Effector memory CD8-positive, alpha-beta T cell (primary cell): ENCODE results near the gene RBMX.
A peak's percentile ranks its signal among the peaks of the same experiment; 100 is the strongest.
"Not testable (repeated sequence)": the region's sequence is repeated elsewhere in the genome, so short reads cannot be mapped to it uniquely, and the experiment has no call there.

Experiments
- ATAC-seq: fragments of 150-1000 bp; cut with Tn5 transposase; replicated peaks from 2 replicates; pipeline ENCODE4 v1.10.0; 2021; ENCODE audit warnings: mild to moderate bottlenecking, moderate library complexity
- DNase-seq, 3 experiments: peaks; one replicate each; pipeline ENCODE4 v3.0.0; 2021
- H3K27ac Mint-ChIP-seq, 2 donors: one replicate each; pipeline ENCODE4 v1.8.0; 2022; ENCODE audit warnings: mild to moderate bottlenecking in 2 of 2, mixed read lengths in 2 of 2, moderate library complexity in 2 of 2
- H3K27me3 Mint-ChIP-seq, 2 donors: one replicate each; pipeline ENCODE4 v1.8.0; 2022; ENCODE audit warnings: mixed read lengths in 2 of 2
- H3K36me3 Mint-ChIP-seq: one replicate; pipeline ENCODE4 v1.8.0; 2022; ENCODE audit warnings: mild to moderate bottlenecking, moderate library complexity, mixed read lengths; ENCODE audit not compliant: insufficient read depth
- H3K4me1 Mint-ChIP-seq, 2 donors: one replicate each; pipeline ENCODE4 v1.8.0; 2022; ENCODE audit warnings: low read depth in 2 of 2, mixed read lengths in 2 of 2
- H3K4me3 Mint-ChIP-seq, 2 donors: one replicate each; pipeline ENCODE4 v1.8.0; 2022; ENCODE audit warnings: mild to moderate bottlenecking in 2 of 2, mixed read lengths in 2 of 2, moderate library complexity in 2 of 2
- H3K9me3 Mint-ChIP-seq, 2 donors: one replicate each; pipeline ENCODE4 v1.8.0; 2022; ENCODE audit warnings: mixed read lengths in 2 of 2
- total RNA-seq, 9 experiments: gene quantifications; one replicate each; lab custom pipeline; 2026; lab: John Stamatoyannopoulos, UW

The RBMX gene
- total RNA-seq, result 324 to 694 (median 451) reads per million in 9 experiments

GRCh38 chrX:136880452-136881013, at the start of gene RBMX:
RBMX (minus strand) TSS chrX:136880725; CDS start chrX:136879427, 1,298 bp downstream.
- DNase-seq, result peak; percentile 85 to 88 (median 87)
- ATAC-seq, result peak; percentile 87
- Mint-ChIP-seq H3K27me3 (no peaks in the 10 kb centered on the region), H3K36me3 (peaks cover 53% of the 10 kb centered on the region), H3K4me3 (peak within 1 kb of the TSS; percentile 95 to 97), H3K9me3 (no peaks in the 10 kb centered on the region), H3K27ac (peak within 1 kb of the TSS; percentile 99), H3K4me1 (peaks cover 0 to 3% of the 10 kb centered on the region in 2 donors)

- not testable (repeated sequence) for H3K27me3 Mint-ChIP-seq, ATAC-seq, H3K9me3 Mint-ChIP-seq, H3K4me3 Mint-ChIP-seq, DNase-seq, H3K4me1 Mint-ChIP-seq, H3K27ac Mint-ChIP-seq, H3K36me3 Mint-ChIP-seq
Measured at GRCh38 chrX:136921438-136921837, 40.9 kb upstream of the RBMX start.

- ATAC-seq (no peak), DNase-seq (no peak)
- Mint-ChIP-seq H3K27ac (no peak overlapping the region), H3K36me3 (no peaks in the 10 kb centered on the region), H3K27me3 (no peaks in the 10 kb centered on the region), H3K9me3 (no peaks in the 10 kb centered on the region), H3K4me3 (no peak overlapping the region), H3K4me1 (no peaks in the 10 kb centered on the region)
Measured at GRCh38 chrX:136920001-136920400, 39.5 kb upstream of the RBMX start.

GRCh38 chrX:136916827-136917226, 36.3 kb upstream of the RBMX start:
- Mint-ChIP-seq H3K4me3 (no peak overlapping the region), H3K36me3 (no peaks in the 10 kb centered on the region), H3K27me3 (no peaks in the 10 kb centered on the region), H3K27ac (no peak overlapping the region), H3K4me1 (peaks cover 1 to 4% of the 10 kb centered on the region in 2 donors), H3K9me3 (no peaks in the 10 kb centered on the region)
- no peak for ATAC-seq
- no peak for DNase-seq

- H3K9me3 Mint-ChIP-seq, H3K27me3 Mint-ChIP-seq: not testable (repeated sequence)
- H3K36me3 Mint-ChIP-seq, result peaks cover 12% of the 10 kb centered on the region
- peak; percentile 38 for ATAC-seq
- H3K27ac Mint-ChIP-seq, result peak overlapping the region; percentile 85 to 94
- H3K4me1 Mint-ChIP-seq, result peaks cover 16 to 23% of the 10 kb centered on the region in 2 donors
- DNase-seq, result peak in 2 of 3 experiments; percentile 0 to 9
- peak overlapping the region; percentile 94 to 96 for H3K4me3 Mint-ChIP-seq
Measured at GRCh38 chrX:136911661-136912060, 31.1 kb upstream of the RBMX start.

- ATAC-seq, result no peak
- H3K27me3 Mint-ChIP-seq, result no peaks in the 10 kb centered on the region
- H3K27ac Mint-ChIP-seq, result peak overlapping the region; percentile 85 to 94
- peaks cover 12% of the 10 kb centered on the region for H3K36me3 Mint-ChIP-seq
- H3K9me3 Mint-ChIP-seq, result no peaks in the 10 kb centered on the region
- peak overlapping the region; percentile 94 to 96 for H3K4me3 Mint-ChIP-seq
- H3K4me1 Mint-ChIP-seq, result peaks cover 16 to 23% of the 10 kb centered on the region in 2 donors
- DNase-seq, result no peak
Measured at GRCh38 chrX:136911253-136911652, 30.7 kb upstream of the RBMX start.

GRCh38 chrX:136910565-136911035, 30.1 kb upstream of the RBMX start:
- Mint-ChIP-seq H3K4me3 (peak overlapping the region; percentile 94 to 96), H3K9me3 (no peaks in the 10 kb centered on the region), H3K27ac (peak overlapping the region; percentile 91 to 96), H3K4me1 (peaks cover 16 to 23% of the 10 kb centered on the region in 2 donors), H3K36me3 (peaks cover 12% of the 10 kb centered on the region), H3K27me3 (no peaks in the 10 kb centered on the region)
- ATAC-seq (no peak), DNase-seq (no peak)

- peak overlapping the region; percentile 91 to 96 for H3K27ac Mint-ChIP-seq
- H3K36me3 Mint-ChIP-seq, result peaks cover 12% of the 10 kb centered on the region
- peak; percentile 55 for ATAC-seq
- H3K27me3 Mint-ChIP-seq, result no peaks in the 10 kb centered on the region
- H3K9me3 Mint-ChIP-seq, result no peaks in the 10 kb centered on the region
- DNase-seq, result peak; percentile 33 to 39 (median 38)
- H3K4me3 Mint-ChIP-seq, result peak overlapping the region; percentile 94 to 96
- H3K4me1 Mint-ChIP-seq, result peaks cover 16 to 23% of the 10 kb centered on the region in 2 donors
Measured at GRCh38 chrX:136909706-136910564, 29.4 kb upstream of the RBMX start.

- peaks cover 12% of the 10 kb centered on the region for H3K36me3 Mint-ChIP-seq
- no peaks in the 10 kb centered on the region for H3K9me3 Mint-ChIP-seq
- H3K27ac Mint-ChIP-seq, result peak overlapping the region; percentile 91 to 96
- H3K27me3 Mint-ChIP-seq, result no peaks in the 10 kb centered on the region
- DNase-seq, result peak; percentile 57 to 62 (median 58)
- ATAC-seq, result peak; percentile 71
- H3K4me1 Mint-ChIP-seq, result peaks cover 16 to 23% of the 10 kb centered on the region in 2 donors
- peak overlapping the region; percentile 94 to 96 for H3K4me3 Mint-ChIP-seq
Measured at GRCh38 chrX:136909119-136909705, 28.7 kb upstream of the RBMX start.

GRCh38 chrX:136907621-136908020, 27.1 kb upstream of the RBMX start:
- Mint-ChIP-seq H3K36me3 (peaks cover 12% of the 10 kb centered on the region), H3K4me3 (peak overlapping the region in 1 of 2 donors; percentile 31), H3K4me1 (peaks cover 16 to 23% of the 10 kb centered on the region in 2 donors), H3K27ac (no peak overlapping the region), H3K9me3 (no peaks in the 10 kb centered on the region), H3K27me3 (no peaks in the 10 kb centered on the region)
- ATAC-seq, result no peak
- DNase-seq, result no peak

GRCh38 chrX:136906921-136907510, 26.5 kb upstream of the RBMX start:
- Mint-ChIP-seq H3K27me3 (no peaks in the 10 kb centered on the region), H3K9me3 (no peaks in the 10 kb centered on the region), H3K4me3 (no peak overlapping the region), H3K36me3 (peaks cover 12% of the 10 kb centered on the region), H3K4me1 (peaks cover 14 to 21% of the 10 kb centered on the region in 2 donors), H3K27ac (no peak overlapping the region)
- no peak for ATAC-seq
- no peak for DNase-seq

- H3K4me1 Mint-ChIP-seq, DNase-seq, H3K27ac Mint-ChIP-seq, H3K9me3 Mint-ChIP-seq, ATAC-seq, H3K27me3 Mint-ChIP-seq, H3K4me3 Mint-ChIP-seq, H3K36me3 Mint-ChIP-seq: not testable (repeated sequence)
Measured at GRCh38 chrX:136904067-136904466, 23.5 kb upstream of the RBMX start.

- ATAC-seq, DNase-seq, H3K27me3 Mint-ChIP-seq, H3K9me3 Mint-ChIP-seq, H3K4me3 Mint-ChIP-seq, H3K36me3 Mint-ChIP-seq, H3K4me1 Mint-ChIP-seq, H3K27ac Mint-ChIP-seq: not testable (repeated sequence)
Measured at GRCh38 chrX:136900071-136900470, 19.5 kb upstream of the RBMX start.
